Measurements from ENCODE around the gene TMEM220.
A peak's percentile ranks its signal among the peaks of the same experiment; 100 is the strongest.
"Not testable (repeated sequence)": the region's sequence is repeated elsewhere in the genome, so short reads cannot be mapped to it uniquely, and the experiment has no call there.

The TMEM220 gene

DNA sequence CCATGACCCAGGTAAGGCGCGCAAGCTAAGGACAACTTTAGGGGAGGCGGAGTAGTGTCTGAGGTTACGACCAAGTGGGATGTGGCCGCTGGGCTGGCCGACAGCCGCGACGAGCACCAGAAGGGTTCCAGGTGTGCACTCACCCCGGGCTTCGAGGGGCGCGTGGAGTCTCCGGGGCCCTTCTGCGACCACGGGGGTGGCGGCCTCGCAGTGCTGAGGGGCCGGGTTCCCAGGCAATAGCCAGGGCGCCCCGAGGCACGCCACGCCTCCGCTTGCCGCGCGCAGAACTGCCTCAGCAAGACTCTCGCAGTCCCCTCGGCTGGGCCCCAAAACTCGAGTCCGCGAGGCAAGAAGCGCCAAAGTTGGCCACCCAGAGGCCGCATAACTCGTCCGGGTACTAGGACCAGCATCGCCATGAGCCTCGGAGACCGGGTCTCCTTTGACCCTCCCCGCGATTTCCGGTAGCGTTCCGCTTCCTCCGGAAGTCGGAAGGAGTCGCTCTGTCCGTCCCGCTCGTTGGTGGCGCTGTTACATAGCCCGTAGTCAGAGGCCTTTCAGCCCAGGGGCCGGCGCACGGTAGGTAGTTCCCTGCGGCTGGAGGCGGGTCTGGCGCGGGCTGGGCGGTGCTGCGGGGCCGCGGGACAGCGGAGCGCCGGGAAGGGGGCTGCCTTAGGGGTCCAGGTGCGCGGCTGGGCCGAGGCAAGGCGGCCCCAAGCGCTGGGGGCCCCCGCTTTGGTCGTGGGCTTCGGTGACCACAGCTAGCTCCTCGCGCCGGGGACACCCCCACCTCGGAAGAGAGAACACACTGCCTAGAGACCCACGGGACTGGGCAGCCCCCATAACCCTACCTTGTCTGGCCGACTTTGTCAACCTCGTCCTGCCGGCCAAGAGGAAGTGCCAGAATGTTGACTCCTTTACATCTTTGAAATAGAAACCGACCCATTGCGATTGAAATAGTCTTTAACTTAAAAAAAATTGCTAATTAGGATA lies 32.4 kb downstream of the TMEM220 start, which contains the start of the genes ADPRM and SCO1:
ADPRM (plus strand) TSS at position 503 of the 990 bp plus-strand sequence. CDS start 7,333 bp downstream, outside the sequence.
SCO1 (minus strand) TSS at position 442 of the 990 bp plus-strand sequence; CDS start at position 416, 26 bp downstream.
- H3K4me3 ChIP-seq (ENCODE audit: low read length), result peak within 1 kb of the TSS; percentile 84
- TF ChIP-seq, protein P1, sequence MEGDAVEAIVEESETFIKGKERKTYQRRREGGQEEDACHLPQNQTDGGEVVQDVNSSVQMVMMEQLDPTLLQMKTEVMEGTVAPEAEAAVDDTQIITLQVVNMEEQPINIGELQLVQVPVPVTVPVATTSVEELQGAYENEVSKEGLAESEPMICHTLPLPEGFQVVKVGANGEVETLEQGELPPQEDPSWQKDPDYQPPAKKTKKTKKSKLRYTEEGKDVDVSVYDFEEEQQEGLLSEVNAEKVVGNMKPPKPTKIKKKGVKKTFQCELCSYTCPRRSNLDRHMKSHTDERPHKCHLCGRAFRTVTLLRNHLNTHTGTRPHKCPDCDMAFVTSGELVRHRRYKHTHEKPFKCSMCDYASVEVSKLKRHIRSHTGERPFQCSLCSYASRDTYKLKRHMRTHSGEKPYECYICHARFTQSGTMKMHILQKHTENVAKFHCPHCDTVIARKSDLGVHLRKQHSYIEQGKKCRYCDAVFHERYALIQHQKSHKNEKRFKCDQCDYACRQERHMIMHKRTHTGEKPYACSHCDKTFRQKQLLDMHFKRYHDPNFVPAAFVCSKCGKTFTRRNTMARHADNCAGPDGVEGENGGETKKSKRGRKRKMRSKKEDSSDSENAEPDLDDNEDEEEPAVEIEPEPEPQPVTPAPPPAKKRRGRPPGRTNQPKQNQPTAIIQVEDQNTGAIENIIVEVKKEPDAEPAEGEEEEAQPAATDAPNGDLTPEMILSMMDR (IDR thresholded peaks at IDR 0.05; ENCODE audit: insufficient read depth, low read depth, low read length, missing control alignments), result peak; percentile 51
- peak; percentile 95 for DNase-seq (ENCODE audit: low read depth)

DNA sequence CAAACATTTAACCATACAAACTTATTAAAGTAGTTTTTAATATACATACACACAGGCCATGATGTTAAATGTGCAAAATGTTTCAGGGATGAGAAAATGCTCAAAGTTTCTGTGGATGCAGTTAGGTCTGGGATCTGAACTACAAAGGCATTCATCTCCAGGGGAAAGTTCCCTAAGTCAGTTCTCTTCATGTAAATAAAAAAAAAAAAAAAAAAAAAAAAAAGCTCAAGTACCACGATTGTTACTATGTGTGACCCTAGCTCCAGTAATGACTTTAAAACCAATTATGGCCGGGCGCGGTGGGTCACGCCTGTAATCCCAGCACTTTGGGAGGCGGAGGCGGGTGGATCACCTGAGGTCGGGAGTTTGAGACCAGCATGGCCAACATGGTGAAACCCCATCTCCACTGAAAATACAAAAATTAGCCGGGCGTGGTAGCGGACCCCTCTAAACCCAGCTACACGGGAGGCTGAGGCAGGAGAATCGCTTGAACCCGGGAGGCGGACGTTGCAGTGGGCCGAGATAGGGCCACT lies 33.9 kb downstream of the TMEM220 start:
- DNase-seq (ENCODE audit: low read depth), result not testable (repeated sequence)
- H3K4me3 ChIP-seq (ENCODE audit: low read length), result peak overlapping the region; percentile 84

DNA sequence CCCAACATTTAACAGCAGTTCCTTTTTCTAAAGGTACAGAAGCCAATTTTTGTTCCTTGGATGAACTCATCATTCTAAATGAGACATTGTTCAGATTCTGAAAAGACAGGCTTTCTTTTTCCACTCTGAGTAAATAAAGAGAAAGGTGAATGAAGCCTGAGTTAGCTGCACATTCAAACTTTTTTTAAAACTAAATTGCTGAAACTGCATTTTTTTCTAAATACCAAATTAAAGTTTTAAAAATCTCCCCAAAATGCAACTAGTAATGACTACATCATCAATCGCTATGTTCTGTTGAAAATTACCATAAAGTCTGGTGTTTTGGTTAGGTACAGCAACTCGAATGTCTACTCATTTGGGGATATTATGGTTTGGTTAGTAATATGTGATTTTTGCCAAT lies 42.3 kb downstream of the TMEM220 start:
- TF ChIP-seq, protein P1 (IDR thresholded peaks at IDR 0.05; ENCODE audit: insufficient read depth, low read depth, low read length, missing control alignments), result no peak
- no peak for DNase-seq (ENCODE audit: low read depth)

DNA sequence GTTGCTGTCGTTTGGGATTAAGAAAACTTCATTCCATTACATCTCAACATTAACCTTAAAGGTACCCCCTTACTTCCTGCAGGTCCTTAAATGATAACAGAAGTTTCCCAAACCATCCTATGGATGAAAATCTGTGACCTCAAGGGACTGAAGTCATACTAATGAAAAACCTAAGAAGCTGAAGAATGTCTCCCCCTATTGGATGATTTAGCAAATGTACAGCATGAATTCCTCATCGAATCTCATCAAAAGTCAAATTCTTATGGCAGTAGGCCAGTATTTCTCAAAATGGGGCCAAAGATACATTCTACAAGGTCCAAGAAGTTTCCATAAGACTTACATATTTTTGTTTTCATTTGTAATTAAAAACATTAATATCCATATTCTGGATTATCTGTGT lies 46.0 kb downstream of the TMEM220 start:
- DNase-seq (ENCODE audit: low read depth), result peak; percentile 43
- H3K4me3 ChIP-seq (ENCODE audit: low read length), result no peak overlapping the region
- TF ChIP-seq, protein P1 (IDR thresholded peaks at IDR 0.05; ENCODE audit: insufficient read depth, low read depth, low read length, missing control alignments), result peak; percentile 54

More for the DNA sequence above, 42.3 kb downstream of the TMEM220 start:
- no peak overlapping the region for H3K4me3 ChIP-seq (ENCODE audit: low read length)

DNA sequence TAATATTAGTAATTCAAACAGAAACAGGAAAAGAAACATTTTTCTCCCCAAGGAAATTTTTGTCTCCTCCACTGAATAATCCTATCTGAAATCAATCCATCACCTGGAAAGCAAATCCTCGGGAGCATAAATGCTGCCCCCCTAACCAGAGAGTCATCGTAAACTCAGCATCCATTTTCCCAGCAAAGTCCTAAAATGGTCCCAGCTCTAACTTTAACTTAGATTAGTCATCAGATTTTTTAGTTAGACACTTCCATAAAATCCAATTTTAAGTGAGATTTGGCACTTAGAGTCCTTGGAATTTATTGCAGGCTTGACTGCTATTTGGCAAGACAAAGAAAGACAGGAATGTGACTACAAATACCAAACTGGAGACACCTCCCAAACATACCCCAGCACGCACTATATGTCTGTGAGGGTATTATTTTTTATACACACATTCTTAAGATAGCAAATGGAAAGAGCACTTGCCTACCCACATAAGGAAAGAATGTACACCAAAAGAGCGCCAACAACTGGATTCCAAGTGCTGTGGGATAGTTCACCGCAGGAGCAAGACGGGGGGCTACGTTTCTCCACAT lies 47.9 kb downstream of the TMEM220 start:
- no peak for DNase-seq (ENCODE audit: low read depth)
- no peak overlapping the region for H3K4me3 ChIP-seq (ENCODE audit: low read length)
- TF ChIP-seq, protein P1 (IDR thresholded peaks at IDR 0.05; ENCODE audit: insufficient read depth, low read depth, low read length, missing control alignments), result no peak

DNA sequence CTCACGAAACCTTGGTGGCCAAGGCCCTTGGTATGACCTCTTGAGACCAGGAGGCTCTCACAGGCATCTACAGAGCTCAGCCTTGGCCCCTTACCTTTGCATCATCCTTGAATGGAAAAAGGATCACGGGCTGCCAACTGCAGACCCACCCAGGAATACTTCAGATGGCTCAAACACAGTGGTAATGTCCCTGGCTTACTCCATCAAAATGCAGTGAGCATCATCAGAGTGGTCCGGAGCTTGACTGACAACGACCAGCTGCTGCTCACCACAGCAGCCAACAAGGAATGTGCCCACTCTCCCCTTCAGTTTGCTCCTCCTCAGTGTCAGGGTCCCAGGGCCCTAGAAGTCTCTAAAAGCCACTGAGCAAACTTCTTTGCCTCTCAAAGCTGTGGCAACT lies 55.1 kb downstream of the TMEM220 start:
- TF ChIP-seq, protein P1 (IDR thresholded peaks at IDR 0.05; ENCODE audit: insufficient read depth, low read depth, low read length, missing control alignments), result no peak
- H3K4me3 ChIP-seq (ENCODE audit: low read length), result no peak overlapping the region
- no peak for DNase-seq (ENCODE audit: low read depth)

DNA sequence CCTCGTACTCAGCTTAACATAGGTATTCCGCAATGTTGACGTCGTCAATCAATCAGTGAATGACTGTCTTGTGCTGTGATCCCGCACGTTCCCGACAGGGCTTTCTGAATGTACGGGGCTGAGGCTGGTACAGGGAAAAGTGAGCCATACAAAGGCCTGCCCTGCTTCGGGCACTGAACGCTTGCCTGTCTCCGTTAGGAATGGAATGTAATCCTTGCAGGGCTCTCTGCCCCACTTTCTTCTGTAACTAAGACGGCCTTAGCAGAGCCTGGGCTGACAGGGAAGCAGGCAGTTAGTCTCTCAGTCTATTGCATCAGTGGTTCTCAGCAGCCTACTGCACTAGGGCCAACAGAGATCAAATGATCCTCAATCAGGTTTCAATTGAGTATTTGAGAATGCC lies 56.5 kb downstream of the TMEM220 start:
- no peak for DNase-seq (ENCODE audit: low read depth)
- TF ChIP-seq, protein P1 (IDR thresholded peaks at IDR 0.05; ENCODE audit: insufficient read depth, low read depth, low read length, missing control alignments), result no peak

More for the DNA sequence above, 56.5 kb downstream of the TMEM220 start:
- no peak overlapping the region for H3K4me3 ChIP-seq (ENCODE audit: low read length)

All from epithelial cell of esophagus (primary cell).